Superior temporal gyrus (tissue), 1 donor: ENCODE results near the gene DCTN2.
"Not testable (repeated sequence)": the region's sequence is repeated elsewhere in the genome, so short reads cannot be mapped to it uniquely, and the experiment has no call there.

ENCODE experiments used
- DNase-seq: peaks from one replicate; pipeline ENCODE4 v3.0.0-alpha.2; 2016; ENCODE audit errors: extremely low spot score

The DCTN2 gene

DNA sequence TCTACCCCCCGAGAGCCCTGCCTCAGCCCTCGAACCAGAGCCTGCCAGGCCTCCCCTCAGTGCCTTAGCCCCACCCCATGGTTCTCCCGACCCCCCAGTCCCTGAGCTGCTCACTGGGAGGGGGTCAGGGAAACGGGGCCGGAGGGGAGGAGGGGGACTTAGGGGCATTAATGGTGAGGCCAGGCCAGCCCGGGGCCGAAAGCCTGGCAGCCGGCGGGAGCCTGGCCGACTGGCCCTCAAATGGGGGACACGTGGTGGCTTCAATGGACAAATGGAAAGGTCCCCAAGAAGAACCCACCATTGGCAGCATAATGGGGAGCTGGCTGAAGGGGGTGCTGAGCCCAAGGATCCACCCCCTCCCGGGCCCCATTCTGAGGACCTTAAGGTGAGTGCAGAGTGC, 18.8 kb downstream of the DCTN2 start:
- DNase-seq = no peak

DNA sequence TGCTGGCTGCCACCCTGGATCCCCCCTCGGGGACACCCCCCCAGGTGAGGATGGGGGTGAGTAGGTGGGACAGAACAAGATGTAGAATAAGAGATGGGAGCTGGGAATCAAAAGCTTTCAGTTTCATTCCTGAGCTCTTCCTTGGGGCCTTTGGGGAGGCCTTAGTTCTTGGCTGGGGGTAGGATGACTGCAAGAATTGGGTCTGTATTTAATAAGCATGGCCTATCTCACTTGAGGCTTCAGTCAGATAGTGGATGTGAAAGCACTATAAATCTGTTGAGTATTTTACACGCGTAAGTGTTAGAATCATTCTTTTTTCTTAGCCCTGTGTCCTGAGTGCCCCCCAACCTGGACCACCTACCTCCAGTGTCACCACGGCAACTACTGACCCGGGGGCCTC, 19.8 kb downstream of the DCTN2 start:
- DNase-seq = no peak

DNA sequence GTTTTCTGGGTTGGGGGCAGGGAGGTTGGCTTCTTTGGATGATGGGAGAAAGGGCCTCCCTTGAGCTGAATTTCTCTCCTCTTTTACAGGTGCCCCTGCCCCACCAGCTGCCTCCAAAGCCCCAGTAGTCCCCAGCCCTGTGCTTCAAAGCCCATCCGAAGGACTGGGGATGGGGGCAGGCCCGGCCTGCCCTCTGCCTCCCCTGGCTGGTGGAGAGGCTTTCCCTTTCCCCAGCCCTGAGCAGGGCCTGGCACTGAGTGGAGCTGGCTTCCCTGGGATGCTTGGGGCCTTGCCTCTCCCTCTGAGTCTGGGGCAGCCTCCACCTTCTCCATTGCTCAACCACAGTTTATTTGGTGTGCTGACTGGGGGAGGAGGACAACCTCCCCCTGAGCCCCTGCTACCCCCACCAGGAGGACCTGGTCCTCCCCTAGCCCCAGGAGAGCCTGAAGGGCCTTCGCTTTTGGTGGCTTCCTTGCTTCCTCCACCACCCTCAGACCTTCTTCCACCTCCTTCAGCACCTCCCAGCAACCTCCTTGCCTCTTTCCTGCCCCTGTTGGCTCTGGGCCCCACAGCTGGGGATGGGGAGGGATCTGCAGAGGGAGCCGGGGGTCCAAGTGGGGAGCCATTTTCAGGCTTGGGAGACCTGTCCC, 20.4 kb downstream of the DCTN2 start:
- no peak for DNase-seq

DNA sequence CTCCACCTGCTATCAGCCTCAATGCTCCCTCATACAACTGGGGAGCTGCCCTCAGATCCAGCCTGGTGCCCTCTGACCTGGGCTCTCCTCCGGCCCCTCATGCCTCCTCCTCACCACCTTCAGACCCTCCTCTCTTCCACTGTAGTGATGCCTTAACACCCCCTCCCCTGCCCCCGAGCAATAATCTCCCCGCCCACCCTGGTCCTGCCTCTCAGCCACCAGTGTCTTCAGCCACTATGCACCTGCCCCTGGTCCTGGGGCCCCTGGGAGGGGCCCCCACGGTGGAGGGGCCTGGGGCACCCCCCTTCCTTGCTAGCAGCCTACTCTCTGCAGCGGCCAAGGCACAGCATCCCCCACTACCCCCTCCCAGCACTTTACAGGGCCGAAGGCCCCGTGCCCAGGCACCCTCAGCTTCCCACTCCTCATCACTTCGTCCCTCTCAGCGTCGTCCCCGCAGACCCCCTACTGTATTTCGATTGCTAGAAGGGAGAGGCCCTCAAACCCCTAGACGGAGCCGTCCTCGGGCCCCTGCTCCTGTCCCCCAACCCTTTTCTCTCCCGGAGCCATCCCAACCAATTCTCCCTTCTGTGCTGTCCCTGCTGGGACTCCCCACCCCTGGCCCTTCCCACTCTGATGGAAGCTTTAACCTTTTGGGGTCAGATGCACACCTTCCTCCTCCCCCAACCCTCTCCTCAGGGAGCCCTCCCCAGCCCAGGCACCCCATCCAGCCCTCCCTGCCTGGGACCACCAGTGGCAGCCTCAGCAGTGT, 21.2 kb downstream of the DCTN2 start:
- no peak for DNase-seq

DNA sequence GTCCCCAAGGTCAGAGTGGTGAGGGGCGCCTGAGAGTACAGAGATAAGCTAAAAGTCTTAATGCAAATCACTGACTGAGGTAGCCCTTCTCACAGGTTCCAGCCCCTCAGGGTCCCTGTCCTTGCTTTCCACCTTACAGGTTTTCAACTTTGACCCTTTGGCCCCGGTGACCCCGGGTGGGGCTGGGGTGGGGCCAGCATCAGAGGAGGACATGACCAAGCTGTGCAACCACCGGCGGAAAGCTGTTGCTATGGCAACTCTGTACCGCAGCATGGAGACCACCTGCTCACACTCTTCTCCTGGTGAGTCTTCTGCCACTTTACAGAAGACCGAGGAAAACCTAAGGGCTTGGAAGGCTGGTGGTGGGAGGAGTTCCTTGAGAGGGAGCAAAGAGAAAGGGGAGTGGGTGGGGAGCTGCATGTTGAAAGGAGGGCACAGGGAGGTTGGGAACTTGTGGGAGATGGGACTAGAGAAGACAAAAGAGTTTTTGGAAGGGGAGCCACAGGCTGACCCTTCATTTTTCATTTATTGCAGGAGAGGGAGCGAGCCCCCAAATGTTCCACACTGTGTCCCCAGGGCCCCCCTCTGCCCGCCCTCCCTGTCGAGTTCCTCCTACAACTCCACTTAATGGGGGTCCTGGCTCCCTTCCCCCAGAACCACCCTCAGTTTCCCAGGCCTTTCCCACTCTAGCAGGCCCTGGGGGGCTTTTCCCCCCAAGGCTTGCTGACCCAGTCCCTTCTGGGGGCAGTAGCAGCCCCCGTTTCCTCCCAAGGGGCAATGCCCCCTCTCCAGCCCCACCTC, 22.0 kb downstream of the DCTN2 start:
- no peak for DNase-seq

DNA sequence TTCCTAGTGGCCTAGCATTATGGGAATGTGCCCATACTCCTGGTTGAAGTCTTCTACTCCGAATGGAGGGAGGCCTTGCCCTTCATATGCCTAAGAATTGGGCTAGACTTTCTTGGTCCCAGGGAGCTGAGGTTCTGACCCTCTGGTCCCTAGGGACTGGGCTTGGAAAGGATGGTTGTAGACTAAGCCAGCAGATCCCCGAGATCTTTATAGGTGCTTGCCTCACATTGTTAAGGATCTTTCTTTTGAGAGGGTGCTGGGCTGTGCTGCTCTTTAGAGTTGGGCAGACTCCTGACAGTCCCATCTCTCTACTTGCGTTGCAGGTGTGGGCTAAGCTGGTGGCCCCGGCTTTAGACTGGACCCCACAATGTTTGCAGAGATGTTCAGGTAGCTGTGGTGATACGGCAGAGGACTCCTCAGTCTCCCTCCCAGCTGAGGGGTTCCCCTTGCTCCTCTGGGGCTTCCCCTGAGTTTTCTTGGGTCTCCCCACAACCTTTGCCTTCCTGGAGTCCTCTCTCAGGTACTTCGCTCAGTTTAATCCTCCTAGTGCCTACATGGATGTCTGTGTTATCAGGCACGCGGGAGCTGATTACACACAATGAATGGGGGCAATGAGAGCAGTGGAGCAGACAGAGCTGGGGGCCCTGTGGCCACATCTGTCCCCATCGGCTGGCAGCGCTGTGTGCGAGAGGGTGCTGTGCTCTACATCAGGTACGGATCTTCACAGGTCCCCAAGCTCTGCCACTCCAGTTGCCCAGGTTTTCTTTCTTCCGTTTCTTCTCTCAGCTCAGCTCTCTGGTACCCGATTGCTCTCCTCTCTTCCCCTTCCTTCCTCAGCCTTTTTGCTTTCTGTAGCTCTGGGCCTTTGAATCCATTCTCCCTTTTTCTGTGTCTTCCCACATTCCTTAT, 23.0 kb downstream of the DCTN2 start:
- no peak for DNase-seq

DNA sequence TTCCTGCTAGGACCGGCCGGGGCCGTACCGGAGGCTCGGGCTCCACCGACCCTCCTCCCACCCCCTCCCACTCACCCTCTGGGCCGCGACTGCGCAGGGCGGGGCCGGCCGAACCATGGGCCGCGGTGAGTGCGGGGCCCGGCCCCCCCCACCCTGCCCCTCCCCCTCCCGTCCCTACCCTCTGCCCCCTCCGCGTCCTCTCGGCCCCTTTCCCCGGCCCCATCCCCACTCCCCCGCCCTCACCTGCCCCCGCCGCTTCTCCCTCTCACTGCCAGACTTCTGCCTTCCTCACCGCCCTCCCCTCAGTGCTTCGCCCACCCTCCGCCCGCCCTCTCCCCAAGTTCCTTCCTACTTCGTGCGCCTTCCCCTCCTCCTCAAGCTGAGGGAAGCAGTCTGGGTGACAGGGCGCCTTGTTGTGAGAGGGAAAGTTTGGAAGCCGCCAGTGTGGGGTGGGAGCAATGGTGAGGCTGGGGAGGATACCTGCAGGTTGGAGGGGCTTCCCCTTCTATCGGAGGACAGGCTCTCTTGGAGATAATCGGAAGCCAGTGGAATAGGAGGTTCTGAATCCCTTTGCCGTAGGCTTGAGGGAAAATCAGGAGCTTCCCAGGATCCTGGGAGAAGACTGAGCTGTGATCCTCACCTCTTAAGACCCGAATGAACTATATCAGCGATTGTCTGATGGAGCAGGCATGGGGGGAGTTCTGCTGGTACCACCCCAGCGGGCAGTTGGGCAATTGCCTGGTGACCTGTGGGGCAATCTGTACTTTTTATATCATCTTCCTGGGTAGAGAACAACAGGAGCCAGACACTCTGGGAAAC, 23.9 kb downstream of the DCTN2 start:
- DNase-seq = no peak

DNA sequence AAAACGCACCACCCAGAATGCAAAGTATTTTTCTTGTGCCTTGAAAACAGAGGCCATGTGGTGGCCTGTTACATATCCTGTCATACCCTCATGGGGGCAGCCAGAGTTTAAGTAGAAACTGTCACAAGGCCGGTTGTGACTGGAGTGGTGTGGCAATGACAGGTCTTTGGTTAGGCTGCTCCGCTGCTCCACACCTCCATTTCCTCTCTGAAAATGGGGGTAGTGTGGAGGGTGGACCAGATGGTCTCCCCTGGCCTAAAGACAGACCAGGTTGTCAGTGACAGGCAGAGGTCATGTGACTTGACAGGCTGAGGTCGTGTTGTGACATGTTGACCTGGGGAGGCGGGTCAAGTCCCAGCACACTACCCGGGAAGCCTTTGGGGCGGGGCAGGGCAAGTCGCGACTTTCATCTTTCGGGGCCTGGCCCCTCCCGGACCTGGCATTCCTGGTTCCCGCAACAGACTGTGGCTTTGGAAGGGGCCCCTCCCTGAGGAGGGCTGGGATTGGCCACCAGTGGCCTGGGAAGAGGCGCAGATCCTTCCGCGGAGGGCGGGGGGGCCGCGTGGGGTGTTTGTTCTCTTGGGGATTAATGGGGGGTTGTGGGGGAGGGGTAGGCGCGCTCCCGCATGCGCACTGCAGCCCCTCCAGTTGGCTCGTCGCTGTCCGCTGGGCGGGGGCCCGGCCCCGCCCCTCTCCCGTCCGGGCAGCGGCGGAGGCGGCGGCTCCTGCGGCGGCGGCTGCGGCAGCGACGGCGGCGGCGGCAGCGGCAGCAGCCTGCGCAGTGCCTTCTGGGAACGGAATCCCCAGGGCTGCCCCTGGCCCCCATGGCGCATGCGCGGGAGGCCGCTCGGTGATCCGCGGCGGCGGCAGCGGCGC, 24.7 kb downstream of the DCTN2 start, which contains the start of gene MBD6:
TSS of gene MBD6 (plus strand) at position 814 of the 876 bp plus-strand sequence. CDS start 1,480 bp downstream, outside the sequence.
- peak; percentile 86 for DNase-seq

DNA sequence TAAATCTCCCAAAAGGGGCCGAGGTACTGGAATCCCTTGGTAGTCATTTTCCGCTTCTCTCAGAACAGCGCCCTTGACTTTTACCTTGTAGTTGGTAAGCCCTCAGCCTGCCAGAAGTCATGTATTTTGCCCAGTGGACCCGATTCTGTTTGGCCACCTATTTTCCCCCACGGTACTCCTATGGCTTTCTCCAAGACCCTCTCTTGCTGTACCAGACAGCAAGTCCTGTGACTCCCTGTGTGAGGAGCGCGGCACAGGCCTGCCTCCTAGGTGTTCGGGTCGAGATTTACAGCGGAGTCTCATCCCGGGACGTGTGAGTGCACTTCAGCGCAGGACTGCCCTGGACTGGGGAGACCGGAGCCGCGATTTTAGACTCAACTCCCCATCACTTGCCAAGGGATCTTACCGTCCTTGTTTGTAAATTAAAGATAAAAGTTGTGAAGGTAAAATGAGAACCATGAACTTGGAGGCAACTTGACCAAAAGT, 25.4 kb downstream of the DCTN2 start:
- DNase-seq = peak; percentile 47

DNA sequence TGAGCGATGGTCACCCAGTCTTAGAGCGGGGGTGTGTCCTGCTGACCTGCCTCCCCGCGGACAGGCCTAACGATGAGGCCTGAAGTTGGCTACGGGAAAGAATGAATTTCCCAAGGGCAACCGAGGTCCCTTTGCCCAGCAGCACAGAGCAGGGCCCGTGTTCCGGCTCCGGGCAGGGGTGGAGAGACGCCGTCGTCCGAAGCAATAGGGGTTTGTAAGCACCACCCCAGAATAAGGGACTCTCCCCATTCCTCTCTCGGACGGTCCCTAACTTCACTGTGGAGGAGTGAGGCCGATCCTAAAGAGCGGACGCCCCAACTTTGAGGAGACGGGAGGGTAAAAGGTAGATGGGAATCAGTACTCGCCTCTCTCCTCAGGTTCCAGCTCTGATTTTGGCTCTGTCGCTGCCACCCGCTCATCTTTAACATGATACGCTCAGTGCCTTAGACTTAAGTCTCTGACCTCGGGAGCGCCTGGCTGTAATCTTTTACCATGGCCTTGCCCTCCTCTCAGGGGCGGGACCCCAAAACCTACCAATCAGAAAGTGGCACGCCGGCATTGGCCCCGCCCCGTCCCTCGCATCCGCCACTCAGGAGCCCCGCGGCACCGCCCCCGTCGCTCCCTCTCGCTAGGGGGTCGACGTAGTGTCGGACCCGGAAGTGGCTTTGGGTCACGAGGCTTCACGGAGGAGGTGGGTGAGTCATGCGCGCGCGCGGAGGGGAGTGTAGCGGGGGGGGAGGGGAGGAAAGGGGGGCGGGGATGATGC, 26.8 kb downstream of the DCTN2 start, which contains the start of gene DDIT3:
TSS of gene DDIT3 (minus strand) at position 462 of the 766 bp plus-strand sequence. CDS start 3,108 bp downstream, outside the sequence.
- peak; percentile 98 for DNase-seq

DNA sequence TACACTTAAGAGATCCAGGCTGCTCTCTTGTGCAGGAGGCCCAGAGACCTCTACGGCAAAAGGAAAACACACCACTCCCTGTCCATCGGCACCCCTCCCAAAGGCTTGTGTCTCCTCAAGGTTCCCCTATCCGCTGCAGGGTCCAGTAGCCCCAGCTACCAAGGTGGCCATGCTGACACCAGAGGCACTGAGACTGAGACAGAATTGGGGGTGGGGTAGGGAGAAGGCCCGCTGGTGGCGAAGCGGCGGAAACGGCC, 27.3 kb downstream of the DCTN2 start:
- DNase-seq = no peak

DNA sequence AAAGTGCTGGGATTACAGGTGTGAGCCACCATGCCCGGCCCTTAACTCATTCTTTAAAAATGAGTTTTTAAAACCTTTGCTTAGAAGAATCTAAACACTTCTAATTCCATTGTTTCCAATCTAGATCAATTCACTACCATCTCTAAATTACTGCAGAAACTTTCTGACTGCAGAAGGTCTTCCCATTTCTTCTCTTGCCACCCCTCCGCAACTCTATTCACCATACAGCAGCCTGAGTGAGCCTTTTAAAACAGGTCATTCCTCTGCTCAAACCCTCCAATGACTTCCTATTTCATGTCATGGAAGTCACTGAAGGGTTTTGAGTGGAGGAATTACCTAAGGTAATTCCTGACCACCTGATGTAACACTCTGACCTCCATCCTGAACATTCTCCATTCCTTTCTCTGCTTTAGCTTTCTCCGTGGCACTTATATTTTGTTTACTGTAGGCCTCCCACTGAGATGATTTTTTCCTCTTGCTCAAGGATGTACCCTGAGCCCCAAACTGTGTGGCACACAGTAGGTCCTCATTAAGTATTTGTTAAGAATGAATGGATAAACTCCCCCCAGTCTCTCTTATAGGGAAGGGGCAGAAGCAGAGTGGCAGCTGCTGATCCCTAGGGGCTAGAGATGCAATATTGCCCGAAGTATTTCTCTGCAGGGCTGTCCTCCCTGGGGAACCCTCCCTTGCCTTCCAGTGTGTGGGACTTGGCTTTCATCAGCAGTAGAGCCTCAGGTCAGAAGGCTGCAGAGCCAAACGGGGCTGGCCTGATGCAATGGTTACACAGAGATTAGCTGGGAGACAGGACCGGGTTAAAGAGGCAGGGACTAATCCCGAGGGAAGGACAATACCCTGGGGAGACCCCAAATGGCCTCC, 27.8 kb downstream of the DCTN2 start:
- no peak for DNase-seq

DNA sequence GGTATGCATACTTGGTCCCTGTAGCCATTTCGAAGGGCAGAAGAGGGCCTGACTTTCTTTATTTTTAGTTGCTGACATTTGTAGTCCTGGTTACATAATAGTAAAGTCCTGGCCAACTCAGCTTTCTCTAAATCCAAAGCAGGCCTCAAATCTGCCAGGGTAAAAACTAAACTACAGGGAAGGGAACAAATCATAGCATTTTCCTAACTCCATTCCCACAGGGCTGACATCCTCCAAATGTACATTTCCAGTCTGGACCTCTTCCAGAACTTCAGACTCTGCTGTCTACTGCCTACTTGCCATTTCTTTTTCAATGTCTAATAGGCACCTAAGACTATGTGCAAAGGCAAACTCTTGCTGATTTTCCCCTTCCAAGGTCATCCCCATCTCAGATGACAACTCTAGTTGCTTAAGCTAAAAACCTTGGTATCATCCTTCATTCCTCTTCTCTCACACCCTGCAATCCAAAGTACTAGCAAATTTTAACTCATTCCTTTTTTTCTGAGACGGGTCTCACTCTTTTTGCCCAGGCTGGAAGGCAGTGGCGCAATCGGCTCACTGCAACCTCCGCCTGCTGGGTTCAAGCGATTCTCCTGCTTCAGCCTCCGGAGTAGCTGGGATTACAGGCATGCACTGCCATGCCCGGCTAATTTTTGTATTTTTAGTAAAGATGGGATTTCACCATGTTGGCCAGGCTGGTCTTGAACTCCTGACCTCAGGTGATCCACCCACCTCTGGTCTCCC, 28.6 kb downstream of the DCTN2 start:
- peak; percentile 35 for DNase-seq

DNA sequence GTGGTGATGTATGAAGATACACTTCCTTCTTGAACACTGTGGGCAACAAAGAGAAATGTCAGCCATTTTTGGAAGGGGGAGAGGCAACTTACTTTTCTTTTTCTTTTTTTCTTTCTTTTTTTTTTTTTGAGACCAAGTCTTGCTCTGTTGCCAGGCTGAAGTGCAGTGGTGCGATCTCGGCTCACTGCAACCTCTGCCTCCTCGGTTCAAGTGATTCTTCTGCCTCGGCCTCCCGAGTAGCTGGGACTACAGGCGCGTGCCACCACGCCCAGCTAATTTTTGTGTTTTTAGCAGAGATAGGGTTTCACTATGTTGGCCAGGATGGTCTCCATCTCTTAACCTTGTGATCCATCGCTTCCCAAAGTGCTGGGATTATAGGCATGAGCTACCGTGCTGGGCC, 29.3 kb downstream of the DCTN2 start:
- DNase-seq = not testable (repeated sequence)

DNA sequence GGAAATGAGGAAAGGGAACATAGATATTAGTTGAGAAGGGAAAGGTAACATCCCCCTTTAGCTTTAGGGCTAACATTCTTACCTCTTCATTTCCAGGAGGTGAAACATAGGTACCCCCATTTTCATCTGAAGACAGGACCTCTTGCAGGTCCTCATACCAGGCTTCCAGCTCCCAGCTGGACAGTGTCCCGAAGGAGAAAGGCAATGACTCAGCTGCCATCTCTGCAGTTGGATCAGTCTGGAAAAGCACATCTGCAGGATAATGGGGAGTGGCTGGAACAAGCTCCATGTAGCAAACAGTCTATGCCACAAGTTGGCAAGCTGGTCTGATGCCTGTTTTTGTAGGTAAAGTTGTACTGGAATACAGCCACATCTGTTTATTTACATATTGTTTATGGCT, 29.8 kb downstream of the DCTN2 start:
- no peak for DNase-seq

DNA sequence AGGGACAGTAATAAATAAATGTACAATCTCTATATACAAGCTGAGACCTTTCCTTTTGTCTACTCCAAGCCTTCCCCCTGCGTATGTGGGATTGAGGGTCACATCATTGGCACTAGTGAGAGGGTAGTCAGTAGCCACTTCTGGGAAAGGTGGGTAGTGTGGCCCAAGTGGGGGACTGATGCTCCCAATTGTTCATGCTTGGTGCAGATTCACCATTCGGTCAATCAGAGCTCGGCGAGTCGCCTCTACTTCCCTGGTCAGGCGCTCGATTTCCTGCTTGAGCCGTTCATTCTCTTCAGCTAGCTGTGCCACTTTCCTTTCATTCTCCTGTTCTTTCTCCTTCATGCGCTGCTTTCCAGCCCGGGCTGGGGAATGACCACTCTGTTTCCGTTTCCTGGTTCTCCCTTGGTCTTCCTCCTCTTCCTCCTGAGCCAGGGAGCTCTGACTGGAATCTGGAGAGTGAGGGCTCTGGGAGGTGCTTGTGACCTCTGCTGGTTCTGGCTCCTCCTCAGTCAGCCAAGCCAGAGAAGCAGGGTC, 30.3 kb downstream of the DCTN2 start:
- no peak for DNase-seq
